HG03280 (cell line): Measurements from ENCODE around the gene NXPH2.
"Not testable (repeated sequence)": the region's sequence is repeated elsewhere in the genome, so short reads cannot be mapped to it uniquely, and the experiment has no call there.

Experiments used
- ATAC-seq: cut with Tn5 transposase; IDR thresholded peaks from one replicate; pipeline ENCODE4 v1.9.1; 2021; ENCODE audit warnings: mild to moderate bottlenecking, moderate library complexity; ENCODE audit not compliant: unreplicated experiment

The NXPH2 gene

GRCh38 chr2:138644776-138645175, 135.4 kb downstream of the NXPH2 start:
- not testable (repeated sequence) for ATAC-seq

GRCh38 chr2:138640921-138641676, 139.1 kb downstream of the NXPH2 start:
- ATAC-seq, result no peak

- ATAC-seq, result no peak
Observed at GRCh38 chr2:138637686-138638085, 142.5 kb downstream of the NXPH2 start.

- ATAC-seq, result no peak
Observed at GRCh38 chr2:138637061-138637460, 143.1 kb downstream of the NXPH2 start.

GRCh38 chr2:138633049-138633448, 147.1 kb downstream of the NXPH2 start:
- no peak for ATAC-seq

- ATAC-seq, result no peak
Observed at GRCh38 chr2:138632066-138632620, 148.0 kb downstream of the NXPH2 start.

- ATAC-seq, result no peak
Observed at GRCh38 chr2:138630164-138630563, 150.0 kb downstream of the NXPH2 start.

GRCh38 chr2:138626148-138626547, 154.0 kb downstream of the NXPH2 start:
- no peak for ATAC-seq

- ATAC-seq, result no peak
Observed at GRCh38 chr2:138622613-138623012, 157.6 kb downstream of the NXPH2 start.

- ATAC-seq, result no peak
Observed at GRCh38 chr2:138621139-138621538, 159.1 kb downstream of the NXPH2 start.

GRCh38 chr2:138620431-138620830, 159.8 kb downstream of the NXPH2 start:
- ATAC-seq, result no peak
